Measurements from ENCODE around the gene SLC39A9.
"Not testable (repeated sequence)": the region's sequence is repeated elsewhere in the genome, so short reads cannot be mapped to it uniquely, and the experiment has no call there.

The SLC39A9 gene

GRCh38 chr14:69480136-69480535 lies 81.6 kb downstream of the SLC39A9 start:
- DNase-seq, result no peak

- DNase-seq, result no peak
Measured at GRCh38 chr14:69481815-69482568, 83.5 kb downstream of the SLC39A9 start.

- DNase-seq, result no peak
Measured at GRCh38 chr14:69483765-69484443, 85.4 kb downstream of the SLC39A9 start.

- no peak for DNase-seq
Measured at GRCh38 chr14:69484444-69485314, 86.2 kb downstream of the SLC39A9 start, which contains the start of gene PLEKHD1. Gene PLEKHD1 (plus strand): TSS chr14:69484728. CDS start chr14:69484966, 238 bp downstream.

GRCh38 chr14:69485315-69485660 lies 86.8 kb downstream of the SLC39A9 start:
- DNase-seq, result no peak

- DNase-seq, result no peak
Measured at GRCh38 chr14:69485701-69486100, 87.2 kb downstream of the SLC39A9 start.

- DNase-seq, result no peak
Measured at GRCh38 chr14:69487226-69487625, 88.7 kb downstream of the SLC39A9 start.

GRCh38 chr14:69487771-69488170 lies 89.3 kb downstream of the SLC39A9 start:
- DNase-seq, result no peak

- DNase-seq, result no peak
Measured at GRCh38 chr14:69489495-69489894, 91.0 kb downstream of the SLC39A9 start.

GRCh38 chr14:69490219-69490918 lies 91.9 kb downstream of the SLC39A9 start:
- no peak for DNase-seq

- DNase-seq, result no peak
Measured at GRCh38 chr14:69491193-69491592, 92.7 kb downstream of the SLC39A9 start.

- DNase-seq, result no peak
Measured at GRCh38 chr14:69493038-69493437, 94.5 kb downstream of the SLC39A9 start.

- no peak for DNase-seq
Measured at GRCh38 chr14:69493791-69494190, 95.3 kb downstream of the SLC39A9 start.

GRCh38 chr14:69495341-69495921 lies 96.9 kb downstream of the SLC39A9 start:
- no peak for DNase-seq

GRCh38 chr14:69497866-69498265 lies 99.4 kb downstream of the SLC39A9 start:
- DNase-seq, result not testable (repeated sequence)

GRCh38 chr14:69498286-69498685 lies 99.8 kb downstream of the SLC39A9 start:
- not testable (repeated sequence) for DNase-seq

GRCh38 chr14:69499436-69499835 lies 100.9 kb downstream of the SLC39A9 start:
- DNase-seq, result no peak

GRCh38 chr14:69500096-69500495 lies 101.6 kb downstream of the SLC39A9 start:
- DNase-seq, result no peak

GRCh38 chr14:69500736-69501135 lies 102.2 kb downstream of the SLC39A9 start:
- DNase-seq, result no peak

- DNase-seq, result no peak
Measured at GRCh38 chr14:69501423-69501838, 102.9 kb downstream of the SLC39A9 start.

GRCh38 chr14:69504775-69505174 lies 106.3 kb downstream of the SLC39A9 start:
- no peak for DNase-seq
